ENCODE data around the gene HEXD. TPM values are rescaled to one million over a fixed set of nuclear protein-coding genes. Genes with fewer than 3 reads are reported as not detected.

Gene HEXD
- total and polyA plus RNA-seq, 5 donors from 2014 or later = 9.7 to 42.8 (median 12.0) TPM

- Histone ChIP-seq H3K4me1 (ENCODE audit: control insufficient read depth, insufficient read depth, low read length, poor library complexity, severe bottlenecking) (no peaks in the 10 kb centered on the region), H3K9me3 (ENCODE audit: control insufficient read depth in 2 of 2, low read length in 2 of 2) (no peaks in the 10 kb centered on the region), H3K36me3 (ENCODE audit: control insufficient read depth, insufficient read depth, low read length) (peaks cover 27% of the 10 kb centered on the region), H3K27me3 (ENCODE audit: control insufficient read depth, insufficient read depth, low read length) (no peaks in the 10 kb centered on the region), H3K4me3 (ENCODE audit: low read depth, low read length) (no peak overlapping the region), H3K27ac (ENCODE audit: insufficient read depth, low read length, poor library complexity, severe bottlenecking) (no peak overlapping the region)
- Mint-ChIP-seq H3K4me1 (peaks cover 0 to 6% (median 0%) of the 10 kb centered on the region in 4 donors), H3K27me3 (no peaks in the 10 kb centered on the region), H3K4me3 (peak overlapping the region in 1 of 4 donors; percentile 72), H3K27ac (peak overlapping the region in 1 of 3 donors; percentile 83), H3K9me3 (no peaks in the 10 kb centered on the region), H3K36me3 (no peaks in the 10 kb centered on the region)
- DNase-seq = no peak
- ATAC-seq (ENCODE audit: low read depth in 2 of 2) = no peak
Observed at GRCh38 chr17:82439829-82440365, 21.8 kb downstream of the HEXD start.

GRCh38 chr17:82440469-82440981, 22.4 kb downstream of the HEXD start:
- ATAC-seq (ENCODE audit: low read depth in 2 of 2) (no peak), DNase-seq (no peak)
- Mint-ChIP-seq H3K9me3 (no peaks in the 10 kb centered on the region), H3K4me3 (peak overlapping the region in 1 of 4 donors; percentile 72), H3K27me3 (no peaks in the 10 kb centered on the region), H3K27ac (peak overlapping the region in 1 of 3 donors; percentile 69), H3K4me1 (peaks cover 0 to 6% (median 0%) of the 10 kb centered on the region in 4 donors), H3K36me3 (no peaks in the 10 kb centered on the region)
- Histone ChIP-seq H3K27ac (ENCODE audit: insufficient read depth, low read length, poor library complexity, severe bottlenecking) (peak overlapping the region; percentile 23), H3K4me3 (ENCODE audit: low read depth, low read length) (no peak overlapping the region), H3K27me3 (ENCODE audit: control insufficient read depth, insufficient read depth, low read length) (no peaks in the 10 kb centered on the region), H3K36me3 (ENCODE audit: control insufficient read depth, insufficient read depth, low read length) (peaks cover 28% of the 10 kb centered on the region), H3K9me3 (ENCODE audit: control insufficient read depth in 2 of 2, low read length in 2 of 2) (no peaks in the 10 kb centered on the region), H3K4me1 (ENCODE audit: control insufficient read depth, insufficient read depth, low read length, poor library complexity, severe bottlenecking) (no peaks in the 10 kb centered on the region)

GRCh38 chr17:82440991-82441627, 23.0 kb downstream of the HEXD start:
- Mint-ChIP-seq H3K9me3 (no peaks in the 10 kb centered on the region), H3K27me3 (no peaks in the 10 kb centered on the region), H3K4me3 (no peak overlapping the region), H3K4me1 (peaks cover 0 to 6% (median 2%) of the 10 kb centered on the region in 4 donors), H3K27ac (no peak overlapping the region), H3K36me3 (no peaks in the 10 kb centered on the region)
- Histone ChIP-seq H3K4me3 (ENCODE audit: low read depth, low read length) (no peak overlapping the region), H3K36me3 (ENCODE audit: control insufficient read depth, insufficient read depth, low read length) (peaks cover 29% of the 10 kb centered on the region), H3K27ac (ENCODE audit: insufficient read depth, low read length, poor library complexity, severe bottlenecking) (no peak overlapping the region), H3K9me3 (ENCODE audit: control insufficient read depth in 2 of 2, low read length in 2 of 2) (no peaks in the 10 kb centered on the region), H3K27me3 (ENCODE audit: control insufficient read depth, insufficient read depth, low read length) (no peaks in the 10 kb centered on the region), H3K4me1 (ENCODE audit: control insufficient read depth, insufficient read depth, low read length, poor library complexity, severe bottlenecking) (peaks cover 3% of the 10 kb centered on the region)
- ATAC-seq (ENCODE audit: low read depth in 2 of 2) (no peak), DNase-seq (no peak)

GRCh38 chr17:82441691-82442487, 23.7 kb downstream of the HEXD start:
- H3K4me1 ChIP-seq (ENCODE audit: control insufficient read depth, insufficient read depth, low read length, poor library complexity, severe bottlenecking) = peaks cover 7% of the 10 kb centered on the region
- no peaks in the 10 kb centered on the region for H3K9me3 ChIP-seq (ENCODE audit: control insufficient read depth in 2 of 2, low read length in 2 of 2)
- DNase-seq (no peak), ATAC-seq (ENCODE audit: low read depth in 2 of 2) (peak in 1 of 2 donors; percentile 12)
- peak overlapping the region in 2 of 3 donors; percentile 43 to 51 for H3K27ac Mint-ChIP-seq
- H3K4me3 Mint-ChIP-seq = no peak overlapping the region
- H3K27ac ChIP-seq (ENCODE audit: insufficient read depth, low read length, poor library complexity, severe bottlenecking) = no peak overlapping the region
- no peak overlapping the region for H3K4me3 ChIP-seq (ENCODE audit: low read depth, low read length)
- peaks cover 28% of the 10 kb centered on the region for H3K36me3 ChIP-seq (ENCODE audit: control insufficient read depth, insufficient read depth, low read length)
- no peaks in the 10 kb centered on the region for H3K9me3 Mint-ChIP-seq
- no peaks in the 10 kb centered on the region for H3K27me3 Mint-ChIP-seq
- H3K27me3 ChIP-seq (ENCODE audit: control insufficient read depth, insufficient read depth, low read length) = no peaks in the 10 kb centered on the region
- no peaks in the 10 kb centered on the region for H3K36me3 Mint-ChIP-seq
- H3K4me1 Mint-ChIP-seq = peaks cover 0 to 11% (median 3%) of the 10 kb centered on the region in 4 donors

- Histone ChIP-seq H3K27me3 (ENCODE audit: control insufficient read depth, insufficient read depth, low read length) (no peaks in the 10 kb centered on the region), H3K9me3 (ENCODE audit: control insufficient read depth in 2 of 2, low read length in 2 of 2) (no peaks in the 10 kb centered on the region), H3K4me3 (ENCODE audit: low read depth, low read length) (no peak overlapping the region), H3K4me1 (ENCODE audit: control insufficient read depth, insufficient read depth, low read length, poor library complexity, severe bottlenecking) (peaks cover 10% of the 10 kb centered on the region), H3K36me3 (ENCODE audit: control insufficient read depth, insufficient read depth, low read length) (peaks cover 28% of the 10 kb centered on the region), H3K27ac (ENCODE audit: insufficient read depth, low read length, poor library complexity, severe bottlenecking) (no peak overlapping the region)
- no peak for DNase-seq
- Mint-ChIP-seq H3K27me3 (no peaks in the 10 kb centered on the region), H3K9me3 (no peaks in the 10 kb centered on the region), H3K4me1 (peaks cover 0 to 16% (median 5%) of the 10 kb centered on the region in 4 donors), H3K36me3 (no peaks in the 10 kb centered on the region), H3K4me3 (peak overlapping the region in 1 of 4 donors; percentile 21), H3K27ac (peak overlapping the region in 2 of 3 donors; percentile 51 to 76)
- no peak for ATAC-seq (ENCODE audit: low read depth in 2 of 2)
Observed at GRCh38 chr17:82442643-82443464, 24.7 kb downstream of the HEXD start.

GRCh38 chr17:82443465-82444283, 25.5 kb downstream of the HEXD start:
- peaks cover 0 to 18% (median 5%) of the 10 kb centered on the region in 4 donors for H3K4me1 Mint-ChIP-seq
- no peaks in the 10 kb centered on the region for H3K36me3 Mint-ChIP-seq
- H3K36me3 ChIP-seq (ENCODE audit: control insufficient read depth, insufficient read depth, low read length) = peaks cover 28% of the 10 kb centered on the region
- no peaks in the 10 kb centered on the region for H3K9me3 ChIP-seq (ENCODE audit: control insufficient read depth in 2 of 2, low read length in 2 of 2)
- no peak overlapping the region for H3K27ac Mint-ChIP-seq
- peaks cover 13% of the 10 kb centered on the region for H3K4me1 ChIP-seq (ENCODE audit: control insufficient read depth, insufficient read depth, low read length, poor library complexity, severe bottlenecking)
- no peak for DNase-seq
- H3K27me3 ChIP-seq (ENCODE audit: control insufficient read depth, insufficient read depth, low read length) = no peaks in the 10 kb centered on the region
- H3K27ac ChIP-seq (ENCODE audit: insufficient read depth, low read length, poor library complexity, severe bottlenecking) = no peak overlapping the region
- H3K9me3 Mint-ChIP-seq = no peaks in the 10 kb centered on the region
- no peak for ATAC-seq (ENCODE audit: low read depth in 2 of 2)
- H3K4me3 Mint-ChIP-seq = no peak overlapping the region
- H3K4me3 ChIP-seq (ENCODE audit: low read depth, low read length) = no peak overlapping the region
- no peaks in the 10 kb centered on the region for H3K27me3 Mint-ChIP-seq
